ENCODE measurements around the gene PCGF3. TPM values are rescaled to one million over a fixed set of nuclear protein-coding genes. Genes with fewer than 3 reads are reported as not detected.
A peak's percentile ranks its signal among the peaks of the same experiment; 100 is the strongest.

Gene PCGF3
- total and polyA plus RNA-seq, 10 of the 15 experiments (the other 5 are each of a cell fraction or from before 2014, with no cell fraction given), result 2.2 to 43.8 (median 15.9) TPM

DNA sequence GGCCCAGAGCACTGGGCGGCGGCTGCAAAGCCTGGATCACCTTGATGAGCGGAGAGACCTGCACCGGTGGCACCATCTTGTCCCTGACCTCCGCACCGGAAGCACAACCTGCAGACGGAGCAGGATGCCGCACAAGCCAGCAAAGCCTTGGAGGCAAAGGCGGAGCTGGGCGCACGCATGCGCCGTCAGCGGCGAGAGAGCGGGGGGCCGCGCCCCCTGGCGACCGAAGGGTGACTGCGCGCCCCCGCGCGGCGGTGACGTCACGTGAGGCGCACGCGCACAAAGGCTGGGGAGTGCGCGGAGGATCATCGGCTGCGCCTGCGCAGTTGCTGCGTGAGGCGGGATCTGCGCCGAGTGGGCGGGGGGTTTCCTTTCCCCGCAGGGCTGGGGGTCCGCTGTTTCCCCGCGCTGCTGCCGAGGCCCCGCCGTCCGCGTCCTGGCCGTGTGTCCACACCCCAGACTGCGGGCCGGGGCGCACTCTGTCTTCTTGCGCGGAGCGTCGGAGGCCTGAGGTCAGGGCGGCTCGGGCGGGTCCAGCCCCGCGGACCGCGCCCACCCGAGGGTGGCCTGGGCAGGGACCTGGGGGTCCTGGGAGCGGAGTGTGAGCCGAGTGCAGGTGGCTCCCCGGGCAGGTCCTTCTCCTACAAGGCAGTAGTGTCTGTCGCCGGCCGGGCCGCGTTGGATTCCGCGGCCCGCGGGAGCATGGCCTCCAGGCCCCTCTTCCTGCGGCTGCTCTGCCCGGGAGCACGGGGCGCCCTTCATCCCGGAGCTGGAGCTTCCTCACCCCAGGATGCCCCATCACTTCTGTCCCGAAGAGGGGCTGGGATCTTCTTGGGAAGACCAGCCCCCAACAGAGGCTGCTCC, 31.2 kb upstream of the PCGF3 start, which contains the start of the genes ATP5ME and MYL5 (continued):
- TF ChIP-seq, protein P1, sequence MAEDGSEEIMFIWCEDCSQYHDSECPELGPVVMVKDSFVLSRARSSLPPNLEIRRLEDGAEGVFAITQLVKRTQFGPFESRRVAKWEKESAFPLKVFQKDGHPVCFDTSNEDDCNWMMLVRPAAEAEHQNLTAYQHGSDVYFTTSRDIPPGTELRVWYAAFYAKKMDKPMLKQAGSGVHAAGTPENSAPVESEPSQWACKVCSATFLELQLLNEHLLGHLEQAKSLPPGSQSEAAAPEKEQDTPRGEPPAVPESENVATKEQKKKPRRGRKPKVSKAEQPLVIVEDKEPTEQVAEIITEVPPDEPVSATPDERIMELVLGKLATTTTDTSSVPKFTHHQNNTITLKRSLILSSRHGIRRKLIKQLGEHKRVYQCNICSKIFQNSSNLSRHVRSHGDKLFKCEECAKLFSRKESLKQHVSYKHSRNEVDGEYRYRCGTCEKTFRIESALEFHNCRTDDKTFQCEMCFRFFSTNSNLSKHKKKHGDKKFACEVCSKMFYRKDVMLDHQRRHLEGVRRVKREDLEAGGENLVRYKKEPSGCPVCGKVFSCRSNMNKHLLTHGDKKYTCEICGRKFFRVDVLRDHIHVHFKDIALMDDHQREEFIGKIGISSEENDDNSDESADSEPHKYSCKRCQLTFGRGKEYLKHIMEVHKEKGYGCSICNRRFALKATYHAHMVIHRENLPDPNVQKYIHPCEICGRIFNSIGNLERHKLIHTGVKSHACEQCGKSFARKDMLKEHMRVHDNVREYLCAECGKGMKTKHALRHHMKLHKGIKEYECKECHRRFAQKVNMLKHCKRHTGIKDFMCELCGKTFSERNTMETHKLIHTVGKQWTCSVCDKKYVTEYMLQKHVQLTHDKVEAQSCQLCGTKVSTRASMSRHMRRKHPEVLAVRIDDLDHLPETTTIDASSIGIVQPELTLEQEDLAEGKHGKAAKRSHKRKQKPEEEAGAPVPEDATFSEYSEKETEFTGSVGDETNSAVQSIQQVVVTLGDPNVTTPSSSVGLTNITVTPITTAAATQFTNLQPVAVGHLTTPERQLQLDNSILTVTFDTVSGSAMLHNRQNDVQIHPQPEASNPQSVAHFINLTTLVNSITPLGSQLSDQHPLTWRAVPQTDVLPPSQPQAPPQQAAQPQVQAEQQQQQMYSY (CRISPR knock-in tag; IDR thresholded peaks at IDR 0.05), result peak; percentile 63; the same call in 1 of the 2 replicates
- TF ChIP-seq NR2C1 (IDR thresholded peaks at IDR 0.05), result peak; percentile 98
- TF ChIP-seq SPI1 (IDR thresholded peaks at IDR 0.05; ENCODE audit: borderline replicate concordance, insufficient read depth, low read depth, low read length), result no peak
- peak; percentile 71; the same call in 1 of the 2 replicates for TF ChIP-seq PAX5 (IDR thresholded peaks at IDR 0.05; ENCODE audit: borderline replicate concordance, low read depth, low read length)
- peak; percentile 70; the same call in 1 of the 2 replicates for TF ChIP-seq NR2F1 (conservative IDR thresholded peaks at IDR 0.05)
- 0 out of 2 replicates have a peak, but pooled peaks have one; percentile 4 for TF ChIP-seq CHD1 (IDR thresholded peaks at IDR 0.05; ENCODE audit: low read depth, low read length)
- TF ChIP-seq YY1 (IDR thresholded peaks at IDR 0.05; ENCODE audit: low read depth, low read length), result peak; percentile 96
- TF ChIP-seq ZNF384 (IDR thresholded peaks at IDR 0.05; ENCODE audit: borderline replicate concordance, low read depth, low read length), result no peak
- TF ChIP-seq TAF1 (IDR thresholded peaks at IDR 0.05; ENCODE audit: borderline replicate concordance, low read depth, low read length), result peak; percentile 85
- TF ChIP-seq MEF2A (IDR thresholded peaks at IDR 0.05; ENCODE audit: insufficient read depth, low read depth, low read length), result no peak
- TF ChIP-seq BACH1 (IDR thresholded peaks at IDR 0.05; ENCODE audit: borderline replicate concordance), result peak; percentile 56; the same call in 1 of the 2 replicates
- TF ChIP-seq CREM (IDR thresholded peaks at IDR 0.05; ENCODE audit: low read depth), result peak; percentile 94
- 0 out of 2 replicates have a peak, but pooled peaks have one; percentile 10 for TF ChIP-seq TCF3 (IDR thresholded peaks at IDR 0.05; ENCODE audit: borderline replicate concordance, insufficient read depth, low read depth, low read length)
- peak; percentile 62; the same call in 1 of the 2 replicates for TF ChIP-seq RFX5 (IDR thresholded peaks at IDR 0.05; ENCODE audit: low read depth, low read length)
- TF ChIP-seq BHLHE40 (IDR thresholded peaks at IDR 0.05; ENCODE audit: borderline replicate concordance in 1 of 2, low read depth in 2 of 2, low read length in 1 of 2), result peak; percentile 88 to 98
- 0 out of 2 replicates have a peak, but pooled peaks have one; percentile 7 for TF ChIP-seq EED (IDR thresholded peaks at IDR 0.05; ENCODE audit: low read depth)
- TF ChIP-seq ELK1 (IDR thresholded peaks at IDR 0.05; ENCODE audit: low read depth, low read length), result no peak
- no peak for TF ChIP-seq CUX1 (IDR thresholded peaks at IDR 0.05; ENCODE audit: insufficient replicate concordance, low read depth, low read length)

Data from GM12878 (cell line).